ENCODE results near the gene GRIK1.

The GRIK1 gene

DNA sequence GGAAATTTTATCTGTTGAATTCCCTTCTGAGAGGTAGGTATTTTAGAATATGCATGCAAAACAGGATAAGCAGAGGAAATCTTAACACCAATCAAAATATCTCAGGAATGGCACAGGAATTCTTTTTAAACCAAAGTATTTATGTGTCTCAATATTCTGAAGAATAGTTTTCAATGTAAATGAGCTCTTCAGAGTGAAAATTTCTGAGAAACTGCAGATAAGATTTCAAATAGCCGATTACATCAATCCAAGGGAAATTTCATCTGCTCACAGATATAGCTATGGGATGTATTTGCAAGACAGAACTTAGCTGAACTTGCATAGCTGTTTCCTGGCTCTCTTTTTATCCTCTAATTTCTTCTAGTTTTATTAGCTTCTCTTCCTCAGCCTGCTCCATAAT lies 209.5 kb downstream of the GRIK1 start:
- H2AK5ac ChIP-seq (ENCODE audit: low read length, severe bottlenecking), result no peak overlapping the region
- H3K9me3 ChIP-seq (ENCODE audit: control insufficient read depth, low read length), result no peaks in the 10 kb centered on the region
- H3K23ac ChIP-seq (ENCODE audit: low read length in 2 of 2), result no peak overlapping the region
- no peak overlapping the region for H2BK5ac ChIP-seq (ENCODE audit: low read depth, low read length, poor library complexity, severe bottlenecking)
- H3K36me3 ChIP-seq (ENCODE audit: control insufficient read depth in 1 of 2, insufficient read depth in 2 of 2, low read depth in 1 of 2, low read length in 2 of 2), result no peaks in the 10 kb centered on the region
- H3K4me3 ChIP-seq (ENCODE audit: insufficient read depth in 1 of 2, low read depth in 1 of 2, low read length in 2 of 2), result no peak overlapping the region
- H2BK12ac ChIP-seq (ENCODE audit: low read length in 2 of 2), result no peak overlapping the region
- H3K4ac ChIP-seq (ENCODE audit: low read depth in 1 of 2, low read length in 2 of 2), result no peak overlapping the region
- no CpG with 5 or more reads among the region's 1 CpG for WGBS
- H3K14ac ChIP-seq (ENCODE audit: low read length in 2 of 2), result no peak overlapping the region
- H3K9ac ChIP-seq (ENCODE audit: low read length), result no peak overlapping the region
- H4K91ac ChIP-seq (ENCODE audit: low read length), result no peak overlapping the region
- H2BK120ac ChIP-seq (ENCODE audit: low read depth, low read length), result no peak overlapping the region
- H3K4me1 ChIP-seq (ENCODE audit: control insufficient read depth, insufficient read depth, low read depth, low read length), result no peaks in the 10 kb centered on the region
- no peak overlapping the region for H2AFZ ChIP-seq (ENCODE audit: low read depth, low read length)
- H3K79me1 ChIP-seq (replicated peaks; ENCODE audit: low read length, poor library complexity, severe bottlenecking), result no peaks in the 10 kb centered on the region
- H3K27me3 ChIP-seq (ENCODE audit: control insufficient read depth in 1 of 2, insufficient read depth in 1 of 2, low read length in 2 of 2), result no peaks in the 10 kb centered on the region
- no peak overlapping the region for H2BK15ac ChIP-seq (ENCODE audit: low read depth, poor library complexity, severe bottlenecking)
- H3K18ac ChIP-seq (ENCODE audit: low read depth in 1 of 2, low read length in 2 of 2), result no peak overlapping the region
- H3K4me2 ChIP-seq (ENCODE audit: low read length, poor library complexity, severe bottlenecking), result no peak overlapping the region
- no peak overlapping the region for H4K8ac ChIP-seq (ENCODE audit: low read length)
- no peak overlapping the region for H3K27ac ChIP-seq (ENCODE audit: low read length, poor library complexity, severe bottlenecking)
- DNase-seq, result no peak

DNA sequence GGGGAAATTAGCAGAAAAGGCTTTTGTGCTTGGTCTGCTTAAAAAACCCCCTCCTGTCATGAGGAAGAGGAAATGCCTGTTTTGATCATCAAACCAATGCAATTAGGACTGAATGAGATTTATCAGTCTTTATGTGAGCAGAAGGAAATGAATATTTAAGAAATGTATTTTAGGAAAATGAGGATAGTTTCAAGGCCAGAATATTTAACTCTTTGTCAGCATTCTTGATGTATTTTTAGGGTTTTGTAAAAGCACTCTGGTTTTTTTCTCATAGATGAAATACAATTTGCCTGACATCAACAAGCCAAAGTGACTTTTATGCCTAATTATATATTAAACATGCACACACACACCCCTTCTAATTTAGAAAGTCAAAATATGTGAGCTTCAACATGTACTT lies 213.8 kb downstream of the GRIK1 start:
- no peak overlapping the region for H3K9ac ChIP-seq (ENCODE audit: low read length)
- no peak overlapping the region for H3K4me2 ChIP-seq (ENCODE audit: low read length, poor library complexity, severe bottlenecking)
- H3K79me1 ChIP-seq (replicated peaks; ENCODE audit: low read length, poor library complexity, severe bottlenecking), result no peaks in the 10 kb centered on the region
- H3K4me3 ChIP-seq (ENCODE audit: insufficient read depth in 1 of 2, low read depth in 1 of 2, low read length in 2 of 2), result no peak overlapping the region
- no peaks in the 10 kb centered on the region for H3K36me3 ChIP-seq (ENCODE audit: control insufficient read depth in 1 of 2, insufficient read depth in 2 of 2, low read depth in 1 of 2, low read length in 2 of 2)
- DNase-seq, result no peak
- no peak overlapping the region for H2AK5ac ChIP-seq (ENCODE audit: low read length, severe bottlenecking)
- no peak overlapping the region for H3K4ac ChIP-seq (ENCODE audit: low read depth in 1 of 2, low read length in 2 of 2)
- no peak overlapping the region for H2BK12ac ChIP-seq (ENCODE audit: low read length in 2 of 2)
- H2AFZ ChIP-seq (ENCODE audit: low read depth, low read length), result no peak overlapping the region
- no peak overlapping the region for H2BK15ac ChIP-seq (ENCODE audit: low read depth, poor library complexity, severe bottlenecking)
- H4K91ac ChIP-seq (ENCODE audit: low read length), result no peak overlapping the region
- no peak overlapping the region for H3K27ac ChIP-seq (ENCODE audit: low read length, poor library complexity, severe bottlenecking)
- no peaks in the 10 kb centered on the region for H3K27me3 ChIP-seq (ENCODE audit: control insufficient read depth in 1 of 2, insufficient read depth in 1 of 2, low read length in 2 of 2)
- H3K18ac ChIP-seq (ENCODE audit: low read depth in 1 of 2, low read length in 2 of 2), result no peak overlapping the region
- no peak overlapping the region for H2BK5ac ChIP-seq (ENCODE audit: low read depth, low read length, poor library complexity, severe bottlenecking)
- no peak overlapping the region for H3K23ac ChIP-seq (ENCODE audit: low read length in 2 of 2)
- no peak overlapping the region for H4K8ac ChIP-seq (ENCODE audit: low read length)
- H2BK120ac ChIP-seq (ENCODE audit: low read depth, low read length), result no peak overlapping the region
- H3K9me3 ChIP-seq (ENCODE audit: control insufficient read depth, low read length), result no peaks in the 10 kb centered on the region
- no peak overlapping the region for H3K14ac ChIP-seq (ENCODE audit: low read length in 2 of 2)
- no peaks in the 10 kb centered on the region for H3K4me1 ChIP-seq (ENCODE audit: control insufficient read depth, insufficient read depth, low read depth, low read length)

DNA sequence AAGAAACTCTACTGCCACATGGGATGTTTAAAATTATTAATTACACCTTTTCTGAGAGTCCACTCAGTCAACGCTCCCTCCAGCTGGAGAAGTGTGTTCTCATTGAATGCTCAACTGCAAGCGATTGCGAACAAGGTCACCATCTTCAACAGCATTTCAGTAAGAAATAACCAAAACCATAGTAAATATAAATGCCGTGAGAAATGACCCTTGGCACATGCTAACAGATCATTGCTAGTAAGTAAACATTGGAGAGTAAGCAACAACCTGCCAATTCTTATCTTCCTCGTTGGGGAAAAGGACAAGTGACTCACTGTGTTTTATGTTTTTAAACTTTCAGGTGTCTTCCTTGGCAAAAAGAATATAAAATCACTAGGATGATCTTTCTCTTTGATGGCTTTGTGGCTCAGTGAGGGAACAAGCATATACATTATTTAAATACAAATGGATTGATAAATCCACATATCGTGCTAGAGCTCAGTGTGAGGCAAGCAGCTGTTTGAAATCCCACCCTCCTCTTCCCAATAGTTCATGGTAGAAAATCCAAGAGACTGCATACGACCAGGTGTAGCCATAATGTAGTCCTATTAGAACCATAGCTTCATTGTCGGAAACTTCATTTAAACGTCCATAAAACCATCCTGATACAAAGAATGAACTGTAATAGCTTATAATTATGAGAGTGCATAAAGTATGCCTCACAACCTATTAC lies 214.6 kb downstream of the GRIK1 start:
- no peak overlapping the region for H3K9ac ChIP-seq (ENCODE audit: low read length)
- H4K8ac ChIP-seq (ENCODE audit: low read length), result no peak overlapping the region
- 89% methylated on average over 7 of the region's 9 CpGs for WGBS

DNA sequence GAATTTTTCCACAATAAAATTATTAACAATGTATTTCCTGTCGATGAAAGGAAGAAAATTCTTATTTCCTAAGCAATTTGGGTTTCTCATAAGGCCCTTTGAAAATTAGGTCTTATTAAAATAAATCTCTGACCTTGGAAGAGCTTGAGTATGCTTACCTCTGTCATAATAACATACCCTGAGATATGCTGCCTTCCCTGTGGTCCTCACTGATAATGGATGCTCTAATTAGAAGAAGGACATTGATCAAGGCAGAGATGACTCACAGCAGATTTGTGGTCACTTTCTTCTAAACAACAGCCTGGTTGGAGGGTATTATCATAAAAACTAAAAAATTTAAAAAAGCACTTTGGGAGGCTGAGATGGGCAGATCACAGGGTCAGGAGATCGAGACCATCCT lies 217.8 kb downstream of the GRIK1 start:
- no peak overlapping the region for H2BK12ac ChIP-seq (ENCODE audit: low read length in 2 of 2)
- no peak overlapping the region for H4K91ac ChIP-seq (ENCODE audit: low read length)
- H3K4ac ChIP-seq (ENCODE audit: low read depth in 1 of 2, low read length in 2 of 2), result no peak overlapping the region
- WGBS, result no CpG with 5 or more reads among the region's 2 CpGs
- H3K79me1 ChIP-seq (replicated peaks; ENCODE audit: low read length, poor library complexity, severe bottlenecking), result no peaks in the 10 kb centered on the region
- H3K4me3 ChIP-seq (ENCODE audit: insufficient read depth in 1 of 2, low read depth in 1 of 2, low read length in 2 of 2), result no peak overlapping the region
- no peak overlapping the region for H4K8ac ChIP-seq (ENCODE audit: low read length)
- H2AFZ ChIP-seq (ENCODE audit: low read depth, low read length), result no peak overlapping the region
- no peak overlapping the region for H3K27ac ChIP-seq (ENCODE audit: low read length, poor library complexity, severe bottlenecking)
- no peak overlapping the region for H2BK5ac ChIP-seq (ENCODE audit: low read depth, low read length, poor library complexity, severe bottlenecking)
- no peak overlapping the region for H3K9ac ChIP-seq (ENCODE audit: low read length)
- no peaks in the 10 kb centered on the region for H3K9me3 ChIP-seq (ENCODE audit: control insufficient read depth, low read length)
- H3K4me2 ChIP-seq (ENCODE audit: low read length, poor library complexity, severe bottlenecking), result no peak overlapping the region
- no peak overlapping the region for H3K18ac ChIP-seq (ENCODE audit: low read depth in 1 of 2, low read length in 2 of 2)
- H3K14ac ChIP-seq (ENCODE audit: low read length in 2 of 2), result no peak overlapping the region
- no peaks in the 10 kb centered on the region for H3K4me1 ChIP-seq (ENCODE audit: control insufficient read depth, insufficient read depth, low read depth, low read length)
- H2AK5ac ChIP-seq (ENCODE audit: low read length, severe bottlenecking), result no peak overlapping the region
- H3K27me3 ChIP-seq (ENCODE audit: control insufficient read depth in 1 of 2, insufficient read depth in 1 of 2, low read length in 2 of 2), result no peaks in the 10 kb centered on the region
- H3K23ac ChIP-seq (ENCODE audit: low read length in 2 of 2), result no peak overlapping the region
- no peak for DNase-seq
- no peak overlapping the region for H2BK15ac ChIP-seq (ENCODE audit: low read depth, poor library complexity, severe bottlenecking)
- H2BK120ac ChIP-seq (ENCODE audit: low read depth, low read length), result no peak overlapping the region
- H3K36me3 ChIP-seq (ENCODE audit: control insufficient read depth in 1 of 2, insufficient read depth in 2 of 2, low read depth in 1 of 2, low read length in 2 of 2), result no peaks in the 10 kb centered on the region

More for the DNA sequence above, 214.6 kb downstream of the GRIK1 start:
- no peak overlapping the region for H2BK15ac ChIP-seq (ENCODE audit: low read depth, poor library complexity, severe bottlenecking)
- no peak overlapping the region for H2BK5ac ChIP-seq (ENCODE audit: low read depth, low read length, poor library complexity, severe bottlenecking)
- no peak for DNase-seq
- no peaks in the 10 kb centered on the region for H3K4me1 ChIP-seq (ENCODE audit: control insufficient read depth, insufficient read depth, low read depth, low read length)
- no peak overlapping the region for H3K4ac ChIP-seq (ENCODE audit: low read depth in 1 of 2, low read length in 2 of 2)
- H2BK12ac ChIP-seq (ENCODE audit: low read length in 2 of 2), result no peak overlapping the region
- no peak overlapping the region for H2AFZ ChIP-seq (ENCODE audit: low read depth, low read length)
- H3K14ac ChIP-seq (ENCODE audit: low read length in 2 of 2), result no peak overlapping the region
- H3K4me3 ChIP-seq (ENCODE audit: insufficient read depth in 1 of 2, low read depth in 1 of 2, low read length in 2 of 2), result no peak overlapping the region
- H2BK120ac ChIP-seq (ENCODE audit: low read depth, low read length), result no peak overlapping the region
- H3K23ac ChIP-seq (ENCODE audit: low read length in 2 of 2), result no peak overlapping the region
- no peaks in the 10 kb centered on the region for H3K27me3 ChIP-seq (ENCODE audit: control insufficient read depth in 1 of 2, insufficient read depth in 1 of 2, low read length in 2 of 2)
- H2AK5ac ChIP-seq (ENCODE audit: low read length, severe bottlenecking), result no peak overlapping the region
- no peak overlapping the region for H3K27ac ChIP-seq (ENCODE audit: low read length, poor library complexity, severe bottlenecking)
- no peak overlapping the region for H3K18ac ChIP-seq (ENCODE audit: low read depth in 1 of 2, low read length in 2 of 2)
- H3K79me1 ChIP-seq (replicated peaks; ENCODE audit: low read length, poor library complexity, severe bottlenecking), result no peaks in the 10 kb centered on the region
- H3K4me2 ChIP-seq (ENCODE audit: low read length, poor library complexity, severe bottlenecking), result no peak overlapping the region
- H4K91ac ChIP-seq (ENCODE audit: low read length), result no peak overlapping the region
- H3K36me3 ChIP-seq (ENCODE audit: control insufficient read depth in 1 of 2, insufficient read depth in 2 of 2, low read depth in 1 of 2, low read length in 2 of 2), result no peaks in the 10 kb centered on the region
- H3K9me3 ChIP-seq (ENCODE audit: control insufficient read depth, low read length), result no peaks in the 10 kb centered on the region

Measured in mesenchymal stem cell (in vitro differentiated cells and primary cell).